ENCODE data around the gene DAND5.

DNA sequence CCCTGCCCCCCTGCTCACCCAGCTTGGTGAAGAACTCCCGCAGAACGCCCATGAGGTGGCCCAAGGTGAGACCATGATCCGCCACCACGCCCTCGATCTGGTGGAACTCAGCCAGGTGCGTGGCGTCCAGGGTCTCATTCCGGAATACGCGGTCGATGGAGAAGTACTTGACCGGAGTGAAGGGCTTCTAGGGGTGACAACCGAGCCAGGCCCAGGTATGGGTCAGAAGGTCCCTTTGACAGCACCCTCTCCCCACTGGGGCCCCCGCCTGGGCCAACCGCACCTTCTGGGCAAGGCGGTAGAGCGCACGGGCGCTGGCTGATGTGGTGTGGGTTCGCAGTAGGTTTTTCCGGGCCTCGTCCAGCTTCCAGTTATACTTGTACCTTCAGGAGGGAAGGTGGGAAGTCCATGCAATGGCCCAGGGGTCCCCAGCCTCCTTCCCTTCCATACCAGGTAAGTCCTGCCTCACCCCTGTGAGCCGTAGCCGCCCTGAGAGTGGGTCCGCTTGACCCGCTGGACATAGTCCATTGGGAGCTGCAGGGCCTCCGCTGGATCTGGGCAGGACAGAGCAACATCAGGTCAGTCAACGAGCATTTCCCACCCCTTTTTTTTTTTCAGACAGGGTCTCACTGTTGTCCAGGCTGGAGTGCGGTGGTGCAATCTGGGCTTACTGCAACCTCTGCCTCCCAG lies 44.6 kb upstream of the DAND5 start:
- TF ChIP-seq TAF1 (IDR thresholded peaks at IDR 0.05; ENCODE audit: borderline replicate concordance, low read depth, low read length) = no peak
- TF ChIP-seq SUZ12 (IDR thresholded peaks at IDR 0.05; ENCODE audit: unreplicated experiment) = no peak
- TF ChIP-seq, protein P1, sequence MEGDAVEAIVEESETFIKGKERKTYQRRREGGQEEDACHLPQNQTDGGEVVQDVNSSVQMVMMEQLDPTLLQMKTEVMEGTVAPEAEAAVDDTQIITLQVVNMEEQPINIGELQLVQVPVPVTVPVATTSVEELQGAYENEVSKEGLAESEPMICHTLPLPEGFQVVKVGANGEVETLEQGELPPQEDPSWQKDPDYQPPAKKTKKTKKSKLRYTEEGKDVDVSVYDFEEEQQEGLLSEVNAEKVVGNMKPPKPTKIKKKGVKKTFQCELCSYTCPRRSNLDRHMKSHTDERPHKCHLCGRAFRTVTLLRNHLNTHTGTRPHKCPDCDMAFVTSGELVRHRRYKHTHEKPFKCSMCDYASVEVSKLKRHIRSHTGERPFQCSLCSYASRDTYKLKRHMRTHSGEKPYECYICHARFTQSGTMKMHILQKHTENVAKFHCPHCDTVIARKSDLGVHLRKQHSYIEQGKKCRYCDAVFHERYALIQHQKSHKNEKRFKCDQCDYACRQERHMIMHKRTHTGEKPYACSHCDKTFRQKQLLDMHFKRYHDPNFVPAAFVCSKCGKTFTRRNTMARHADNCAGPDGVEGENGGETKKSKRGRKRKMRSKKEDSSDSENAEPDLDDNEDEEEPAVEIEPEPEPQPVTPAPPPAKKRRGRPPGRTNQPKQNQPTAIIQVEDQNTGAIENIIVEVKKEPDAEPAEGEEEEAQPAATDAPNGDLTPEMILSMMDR (IDR thresholded peaks at IDR 0.05 in 2 of 3, conservative IDR thresholded peaks at IDR 0.05 in 1 of 3; ENCODE audit: control insufficient read depth in 2 of 3, extremely low read depth in 1 of 3, insufficient read depth in 1 of 3, low read depth in 3 of 3, low read length in 3 of 3) = no peak
- TF ChIP-seq EZH2 (IDR thresholded peaks at IDR 0.05; ENCODE audit: borderline replicate concordance, control insufficient read depth, low read depth, low read length) = no peak
- no peak for TF ChIP-seq SP1 (IDR thresholded peaks at IDR 0.05; ENCODE audit: low read depth, low read length)
- TF ChIP-seq BCL11A (IDR thresholded peaks at IDR 0.05; ENCODE audit: low read depth, low read length) = no peak
- TF ChIP-seq, protein P2, sequence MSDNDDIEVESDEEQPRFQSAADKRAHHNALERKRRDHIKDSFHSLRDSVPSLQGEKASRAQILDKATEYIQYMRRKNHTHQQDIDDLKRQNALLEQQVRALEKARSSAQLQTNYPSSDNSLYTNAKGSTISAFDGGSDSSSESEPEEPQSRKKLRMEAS (IDR thresholded peaks at IDR 0.05; ENCODE audit: low read depth, low read length) = no peak
- TF ChIP-seq, protein P3, sequence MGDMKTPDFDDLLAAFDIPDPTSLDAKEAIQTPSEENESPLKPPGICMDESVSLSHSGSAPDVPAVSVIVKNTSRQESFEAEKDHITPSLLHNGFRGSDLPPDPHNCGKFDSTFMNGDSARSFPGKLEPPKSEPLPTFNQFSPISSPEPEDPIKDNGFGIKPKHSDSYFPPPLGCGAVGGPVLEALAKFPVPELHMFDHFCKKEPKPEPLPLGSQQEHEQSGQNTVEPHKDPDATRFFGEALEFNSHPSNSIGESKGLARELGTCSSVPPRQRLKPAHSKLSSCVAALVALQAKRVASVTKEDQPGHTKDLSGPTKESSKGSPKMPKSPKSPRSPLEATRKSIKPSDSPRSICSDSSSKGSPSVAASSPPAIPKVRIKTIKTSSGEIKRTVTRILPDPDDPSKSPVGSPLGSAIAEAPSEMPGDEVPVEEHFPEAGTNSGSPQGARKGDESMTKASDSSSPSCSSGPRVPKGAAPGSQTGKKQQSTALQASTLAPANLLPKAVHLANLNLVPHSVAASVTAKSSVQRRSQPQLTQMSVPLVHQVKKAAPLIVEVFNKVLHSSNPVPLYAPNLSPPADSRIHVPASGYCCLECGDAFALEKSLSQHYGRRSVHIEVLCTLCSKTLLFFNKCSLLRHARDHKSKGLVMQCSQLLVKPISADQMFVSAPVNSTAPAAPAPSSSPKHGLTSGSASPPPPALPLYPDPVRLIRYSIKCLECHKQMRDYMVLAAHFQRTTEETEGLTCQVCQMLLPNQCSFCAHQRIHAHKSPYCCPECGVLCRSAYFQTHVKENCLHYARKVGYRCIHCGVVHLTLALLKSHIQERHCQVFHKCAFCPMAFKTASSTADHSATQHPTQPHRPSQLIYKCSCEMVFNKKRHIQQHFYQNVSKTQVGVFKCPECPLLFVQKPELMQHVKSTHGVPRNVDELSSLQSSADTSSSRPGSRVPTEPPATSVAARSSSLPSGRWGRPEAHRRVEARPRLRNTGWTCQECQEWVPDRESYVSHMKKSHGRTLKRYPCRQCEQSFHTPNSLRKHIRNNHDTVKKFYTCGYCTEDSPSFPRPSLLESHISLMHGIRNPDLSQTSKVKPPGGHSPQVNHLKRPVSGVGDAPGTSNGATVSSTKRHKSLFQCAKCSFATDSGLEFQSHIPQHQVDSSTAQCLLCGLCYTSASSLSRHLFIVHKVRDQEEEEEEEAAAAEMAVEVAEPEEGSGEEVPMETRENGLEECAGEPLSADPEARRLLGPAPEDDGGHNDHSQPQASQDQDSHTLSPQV (IDR thresholded peaks at IDR 0.05) = no peak
- no peak for TF ChIP-seq RBBP5 (conservative IDR thresholded peaks at IDR 0.05)
- no peak for TF ChIP-seq TCF7 (IDR thresholded peaks at IDR 0.05; ENCODE audit: borderline replicate concordance)
- TF ChIP-seq PML (IDR thresholded peaks at IDR 0.05; ENCODE audit: low read length) = no peak
- no peak for TF ChIP-seq YY1 (IDR thresholded peaks at IDR 0.05; ENCODE audit: low read depth, low read length)
- TF ChIP-seq NR2C2 (IDR thresholded peaks at IDR 0.05; ENCODE audit: borderline replicate concordance, control insufficient read depth, insufficient read length, low read depth) = no peak

Measured in GM12878 (cell line).